OCI-LY7 (cell line): ENCODE measurements around the gene MKKS. TPM values are rescaled to one million over a fixed set of nuclear protein-coding genes. Genes with fewer than 3 reads are reported as not detected.

Experiments
- BruUV-seq: library from RNA; stranded (reverse); fragments of 400-500 nt; replicated peaks from 2 replicates; lab custom pipeline; 2021; lab: Mats Ljungman, UMichigan
- CTCF ChIA-PET: fragments of 300-600 bp; sonication (Branson Sonifier 250); formaldehyde crosslinking; loops from one replicate; lab custom pipeline; 2022; ENCODE audit warnings: antibody characterized with exemption; ENCODE audit not compliant: unreplicated experiment; lab: Charles Lee
- POLR2A ChIA-PET: fragments of 300-600 bp; sonication (Branson Sonifier 250); formaldehyde crosslinking; loops from one replicate; lab custom pipeline; 2022; ENCODE audit warnings: antibody characterized with exemption; lab: Charles Lee
- DNase-seq: peaks from one replicate; pipeline ENCODE4 v3.0.0-alpha.2; 2015; ENCODE audit warnings: low spot score
- H2AFZ ChIP-seq: fragments of 200-600 bp; sonication (generic), shearing (Covaris generic); 2 replicates; pipeline ENCODE4 v1.6.1; 2014; ENCODE audit warnings: mild to moderate bottlenecking, antibody characterized with exemption, low read length, moderate library complexity
- H3K27ac ChIP-seq: fragments of 200-600 bp; sonication (generic); 2 replicates; pipeline ENCODE4 v1.5.1; 2014; ENCODE audit warnings: mixed run types, low read depth, mild to moderate bottlenecking, moderate library complexity, low read length, inconsistent platforms; ENCODE audit not compliant: poor library complexity, severe bottlenecking
- H3K36me3 ChIP-seq: fragments of 200-600 bp; sonication (generic); 2 replicates; pipeline ENCODE4 v1.6.1; 2014; ENCODE audit warnings: mild to moderate bottlenecking, antibody characterized with exemption, low read length, moderate library complexity, mixed read lengths; ENCODE audit not compliant: insufficient read depth
- H3K4me1 ChIP-seq: fragments of 200-600 bp; sonication (generic); 2 replicates; pipeline ENCODE4 v1.5.1; 2014; ENCODE audit warnings: mild to moderate bottlenecking, low read length; ENCODE audit not compliant: insufficient read depth, poor library complexity, severe bottlenecking
- H3K4me2 ChIP-seq: fragments of 200-600 bp; sonication (generic); 2 replicates; pipeline ENCODE4 v1.6.1; 2014; ENCODE audit warnings: mild to moderate bottlenecking, low read length
- H3K4me3 ChIP-seq: fragments of 200-600 bp; sonication (generic); 2 replicates; pipeline ENCODE4 v1.5.1; 2014; ENCODE audit warnings: mild to moderate bottlenecking, low read depth, low read length; ENCODE audit not compliant: poor library complexity, severe bottlenecking
- H3K79me2 ChIP-seq: fragments of 200-600 bp; sonication (generic); 2 replicates; pipeline ENCODE4 v1.6.1; 2016; ENCODE audit warnings: low read depth, mild to moderate bottlenecking, low read length, moderate library complexity, mixed read lengths; ENCODE audit not compliant: insufficient read depth
- H3K9me2 ChIP-seq: fragments of 200-600 bp; sonication (generic); 2 replicates; pipeline ENCODE4 v1.6.1; 2016; ENCODE audit warnings: mild to moderate bottlenecking, low read length, mixed read lengths; ENCODE audit not compliant: insufficient read depth
- H3K9me3 ChIP-seq: fragments of 200-600 bp; sonication (generic); 2 replicates; pipeline ENCODE4 v1.6.1; 2014; ENCODE audit warnings: mild to moderate bottlenecking, mixed run types, low read length, mixed read lengths
- H4K20me1 ChIP-seq: fragments of 200-600 bp; sonication (generic); 2 replicates; pipeline ENCODE4 v1.6.1; 2014; ENCODE audit warnings: mild to moderate bottlenecking, antibody characterized with exemption, low read length, moderate library complexity, mixed read lengths; ENCODE audit not compliant: insufficient read depth
- EZH2phosphoT487 ChIP-seq: fragments of 200-600 bp; sonication (generic); IDR thresholded peaks from 2 replicates; pipeline ENCODE4 v1.6.1; 2018; ENCODE audit warnings: low read depth, borderline replicate concordance, mild to moderate bottlenecking, mixed run types, antibody characterized with exemption, low read length, moderate library complexity, mixed read lengths
- intact Hi-C: fragments of 100-400 bp; cut with micrococcal nuclease; formaldehyde crosslinking; loops from one replicate; pipeline ENCODE4 v1.10.0; 2022; ENCODE audit not compliant: unreplicated experiment
- total RNA-seq, 2 experiments: library from RNA; depleted of rRNA in 1 of 2; stranded (reverse); fragments of >200 nt in 1 of 2; shearing (Covaris generic) in 1 of 2; gene quantifications; 2 replicates each; pipeline ENCODE4 v1.2.3, GENCODE V29; 2014 to 2022
- TF ChIP-seq, protein P1 (sequence below): fragments of 200-600 bp; sonication (generic); conservative IDR thresholded peaks from 2 replicates; pipeline ENCODE4 v1.5.1; 2014; ENCODE audit warnings: mild to moderate bottlenecking, antibody characterized with exemption, low read length, moderate library complexity, mixed read lengths

Gene MKKS
- total RNA-seq, 2 experiments from 2014 or later = 1.0 to 5.6 TPM

DNA sequence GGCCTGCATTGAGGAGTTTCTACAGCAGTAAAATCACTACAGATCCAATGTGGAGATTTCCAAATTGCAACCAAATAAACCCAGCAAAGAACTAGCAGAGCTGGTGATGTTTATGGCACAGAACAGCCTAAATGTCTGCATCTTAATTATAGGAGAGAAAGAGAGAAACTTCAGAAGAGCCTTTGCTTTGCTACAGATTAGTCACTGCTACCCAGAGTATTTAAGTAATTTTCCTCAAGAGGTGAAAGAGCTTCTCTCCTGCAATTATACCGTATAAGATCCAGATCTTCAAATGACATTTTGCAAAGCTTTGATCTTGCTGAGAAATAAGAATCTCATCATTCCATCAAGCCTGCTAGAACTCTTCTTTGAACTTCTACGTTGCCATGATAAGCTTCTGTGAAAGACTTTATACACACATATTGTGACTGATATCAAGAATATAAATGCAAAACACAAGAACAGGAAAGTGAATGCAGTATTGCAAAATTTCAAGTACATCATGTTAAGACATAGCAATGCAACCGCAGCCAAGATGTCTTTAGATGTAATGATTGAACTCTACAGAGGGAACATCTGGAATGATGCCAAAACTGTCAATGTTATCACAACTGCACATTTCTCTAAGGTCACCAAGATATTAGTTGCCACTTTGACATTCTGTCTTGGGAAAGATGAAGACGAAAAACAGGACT, 48.0 kb downstream of the MKKS start:
- BruUV-seq = no TSS peak
- Histone ChIP-seq H3K4me3 (no peak overlapping the region), H3K4me1 (no peaks in the 10 kb centered on the region), H3K36me3 (no peaks in the 10 kb centered on the region), H3K79me2 (no peaks in the 10 kb centered on the region), H4K20me1 (no peaks in the 10 kb centered on the region), H3K27ac (no peak overlapping the region), H3K9me3 (no peaks in the 10 kb centered on the region), H2AFZ (no peak overlapping the region), H3K4me2 (no peak overlapping the region), H3K9me2 (no peaks in the 10 kb centered on the region)
- TF ChIP-seq EZH2phosphoT487 = no peak
- TF ChIP-seq, protein P1, sequence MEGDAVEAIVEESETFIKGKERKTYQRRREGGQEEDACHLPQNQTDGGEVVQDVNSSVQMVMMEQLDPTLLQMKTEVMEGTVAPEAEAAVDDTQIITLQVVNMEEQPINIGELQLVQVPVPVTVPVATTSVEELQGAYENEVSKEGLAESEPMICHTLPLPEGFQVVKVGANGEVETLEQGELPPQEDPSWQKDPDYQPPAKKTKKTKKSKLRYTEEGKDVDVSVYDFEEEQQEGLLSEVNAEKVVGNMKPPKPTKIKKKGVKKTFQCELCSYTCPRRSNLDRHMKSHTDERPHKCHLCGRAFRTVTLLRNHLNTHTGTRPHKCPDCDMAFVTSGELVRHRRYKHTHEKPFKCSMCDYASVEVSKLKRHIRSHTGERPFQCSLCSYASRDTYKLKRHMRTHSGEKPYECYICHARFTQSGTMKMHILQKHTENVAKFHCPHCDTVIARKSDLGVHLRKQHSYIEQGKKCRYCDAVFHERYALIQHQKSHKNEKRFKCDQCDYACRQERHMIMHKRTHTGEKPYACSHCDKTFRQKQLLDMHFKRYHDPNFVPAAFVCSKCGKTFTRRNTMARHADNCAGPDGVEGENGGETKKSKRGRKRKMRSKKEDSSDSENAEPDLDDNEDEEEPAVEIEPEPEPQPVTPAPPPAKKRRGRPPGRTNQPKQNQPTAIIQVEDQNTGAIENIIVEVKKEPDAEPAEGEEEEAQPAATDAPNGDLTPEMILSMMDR = no peak
- ChIA-PET POLR2A (interaction anchor here (0.7 kb wide), 1 partner anchor 234 kb away, joined by 6 read pairs; no protein-coding TSS in a partner anchor), CTCF (no interaction called here)
- DNase-seq = no peak
- intact Hi-C loops = no loop called here

DNA sequence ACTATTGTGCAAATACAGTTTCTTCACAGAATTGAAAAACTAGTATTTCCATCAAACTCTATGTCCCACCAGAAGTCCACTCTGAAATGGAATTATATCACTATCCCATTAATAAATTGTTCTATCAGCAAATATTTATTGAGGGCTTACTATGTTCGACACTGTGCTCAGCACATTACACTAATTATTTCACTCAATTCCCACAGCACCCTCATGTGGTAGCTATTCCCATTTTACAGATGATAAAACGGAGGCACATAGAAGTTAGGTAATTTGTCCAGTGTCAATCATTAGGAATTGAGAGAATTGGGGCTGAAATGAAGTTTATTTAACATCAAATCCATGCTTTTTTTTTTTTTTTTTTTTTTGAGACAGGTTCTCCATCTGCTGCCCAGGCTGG, 52.5 kb downstream of the MKKS start:
- H3K9me3 ChIP-seq = no peaks in the 10 kb centered on the region
- no peak overlapping the region for H3K27ac ChIP-seq
- TF ChIP-seq EZH2phosphoT487 = no peak
- TF ChIP-seq, protein P1 = peak; percentile 38; the same call in 1 of the 2 replicates
- POLR2A ChIA-PET = interaction anchor here (0.7 kb wide), 1 partner anchor 185 kb away, joined by 3 read pairs; no protein-coding TSS in a partner anchor
- no peak overlapping the region for H3K4me2 ChIP-seq
- no peaks in the 10 kb centered on the region for H4K20me1 ChIP-seq
- CTCF ChIA-PET = no interaction called here
- no peaks in the 10 kb centered on the region for H3K9me2 ChIP-seq
- no peak for DNase-seq
- no peak overlapping the region for H2AFZ ChIP-seq
- BruUV-seq = no TSS peak
- H3K36me3 ChIP-seq = no peaks in the 10 kb centered on the region
- H3K4me3 ChIP-seq = no peak overlapping the region
- H3K4me1 ChIP-seq = no peaks in the 10 kb centered on the region
- no peaks in the 10 kb centered on the region for H3K79me2 ChIP-seq
- intact Hi-C loops = no loop called here

DNA sequence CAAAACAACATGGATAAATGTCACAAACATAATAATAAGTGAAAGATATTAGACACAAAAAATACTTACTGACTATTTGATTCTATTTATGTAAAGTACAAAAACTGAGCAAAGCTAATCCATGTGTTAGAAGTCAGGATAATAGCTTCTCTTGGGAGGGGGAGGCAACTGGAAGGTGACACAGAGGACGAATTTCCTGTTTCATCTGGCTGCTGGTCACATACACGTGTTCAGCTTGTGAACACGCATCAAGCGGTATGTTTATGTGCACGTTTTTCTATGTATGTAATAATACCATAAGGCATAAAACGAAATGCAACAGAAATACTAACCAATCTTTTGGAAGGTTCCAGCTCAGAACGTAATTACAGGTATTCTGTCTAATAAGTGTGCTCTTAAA, 54.3 kb downstream of the MKKS start:
- no TSS peak for BruUV-seq
- no peaks in the 10 kb centered on the region for H3K79me2 ChIP-seq
- intact Hi-C loops = no loop called here

More for the DNA sequence above, 54.3 kb downstream of the MKKS start:
- no peak for DNase-seq
- TF ChIP-seq EZH2phosphoT487 = no peak
- TF ChIP-seq, protein P1 = no peak
- Histone ChIP-seq H3K9me3 (no peaks in the 10 kb centered on the region), H3K4me2 (no peak overlapping the region), H2AFZ (no peak overlapping the region), H3K27ac (no peak overlapping the region), H3K4me3 (no peak overlapping the region), H3K4me1 (no peaks in the 10 kb centered on the region), H4K20me1 (no peaks in the 10 kb centered on the region), H3K9me2 (no peaks in the 10 kb centered on the region), H3K36me3 (no peaks in the 10 kb centered on the region)
- ChIA-PET CTCF (no interaction called here), POLR2A (interaction anchor here (0.6 kb wide), 1 partner anchor 1643 kb away, joined by 5 read pairs; no protein-coding TSS in a partner anchor)
